Fibroblast of skin of left quadriceps (primary cell): Measurements from ENCODE around the gene RNU6-9.
"Not testable (repeated sequence)": the region's sequence is repeated elsewhere in the genome, so short reads cannot be mapped to it uniquely, and the experiment has no call there.

ENCODE experiments used
- DNase-seq, 2 experiments: peaks; one replicate each; pipeline ENCODE4 v3.0.0-alpha.2; 2013; ENCODE audit warnings: low read depth in 2 of 2

RNU6-9 gene

GRCh38 chr19:878751-879561, 14.3 kb upstream of the RNU6-9 start:
- not testable (repeated sequence) for DNase-seq

- no peak for DNase-seq
Observed at GRCh38 chr19:879711-880438, 13.4 kb upstream of the RNU6-9 start.

- no peak for DNase-seq
Observed at GRCh38 chr19:881385-882071, 11.8 kb upstream of the RNU6-9 start.

DNA sequence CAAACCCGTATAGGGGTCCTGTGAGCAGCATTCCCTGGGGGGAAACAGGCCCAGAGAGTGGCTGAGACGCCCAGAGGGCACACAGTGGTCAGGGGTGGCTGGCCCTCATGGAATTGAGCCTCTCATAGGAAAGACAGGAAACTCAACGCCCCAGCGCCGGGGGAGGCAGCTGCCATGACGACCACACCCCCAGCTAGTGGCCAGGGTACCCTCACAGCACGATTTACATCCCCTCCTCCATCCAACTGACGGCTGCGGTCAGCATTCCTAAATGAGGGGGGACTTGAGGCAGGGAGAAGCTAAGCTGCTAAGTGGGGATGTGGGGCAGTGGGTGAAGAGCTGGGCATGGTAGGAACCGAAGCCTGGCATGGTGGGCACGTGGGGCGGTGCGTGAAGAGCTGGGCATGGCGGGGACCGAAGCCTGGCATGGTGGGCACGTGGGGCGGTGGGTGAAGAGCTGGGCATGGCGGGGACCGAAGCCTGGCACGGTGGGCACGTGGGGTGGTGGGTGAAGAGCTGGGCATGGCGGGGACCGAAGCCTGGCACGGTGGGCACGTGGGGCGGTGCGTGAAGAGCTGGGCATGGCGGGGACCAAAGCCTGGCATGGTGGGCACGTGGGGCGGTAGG, 10.3 kb upstream of the RNU6-9 start:
- DNase-seq = no peak

- no peak for DNase-seq
Observed at GRCh38 chr19:883661-884211, 9.5 kb upstream of the RNU6-9 start.

- no peak for DNase-seq
Observed at GRCh38 chr19:884420-885211, 8.7 kb upstream of the RNU6-9 start.

DNA sequence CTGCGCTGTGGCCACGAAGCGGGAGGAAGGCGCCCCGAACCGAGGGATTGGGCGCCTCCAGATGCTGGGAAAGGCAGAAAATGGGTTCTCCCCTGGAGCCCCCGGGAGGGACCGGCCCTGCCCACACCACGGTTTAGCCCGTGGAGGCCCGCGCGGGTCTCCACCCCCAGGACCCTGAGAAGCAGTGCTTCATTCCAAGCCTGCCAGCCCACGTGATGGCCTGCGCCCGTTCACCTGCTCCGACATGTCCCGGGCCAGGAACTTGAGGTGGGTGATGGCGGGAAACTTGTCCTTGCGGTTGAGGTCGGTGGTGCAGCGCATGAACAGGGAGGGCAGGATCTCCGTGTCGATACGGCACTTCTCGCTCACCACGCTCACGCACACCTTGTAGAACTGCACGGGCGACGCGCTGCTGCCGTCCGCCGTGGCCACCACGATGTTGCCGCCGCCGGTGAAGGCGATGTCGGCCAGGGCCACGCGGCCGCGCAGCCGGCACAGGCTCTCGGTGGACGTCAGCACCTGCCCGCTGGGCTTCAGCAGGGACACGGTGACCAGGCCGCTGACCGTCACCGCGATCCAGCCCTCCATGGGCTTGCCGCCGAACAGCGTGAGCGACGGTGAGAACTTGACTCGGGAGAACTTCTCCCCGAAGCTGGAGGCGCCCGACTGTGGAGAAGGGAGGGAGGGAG, 7.6 kb upstream of the RNU6-9 start:
- DNase-seq = no peak

GRCh38 chr19:887072-887471, 6.2 kb upstream of the RNU6-9 start:
- no peak for DNase-seq

- DNase-seq = no peak
Observed at GRCh38 chr19:887599-887998, 5.7 kb upstream of the RNU6-9 start.

DNA sequence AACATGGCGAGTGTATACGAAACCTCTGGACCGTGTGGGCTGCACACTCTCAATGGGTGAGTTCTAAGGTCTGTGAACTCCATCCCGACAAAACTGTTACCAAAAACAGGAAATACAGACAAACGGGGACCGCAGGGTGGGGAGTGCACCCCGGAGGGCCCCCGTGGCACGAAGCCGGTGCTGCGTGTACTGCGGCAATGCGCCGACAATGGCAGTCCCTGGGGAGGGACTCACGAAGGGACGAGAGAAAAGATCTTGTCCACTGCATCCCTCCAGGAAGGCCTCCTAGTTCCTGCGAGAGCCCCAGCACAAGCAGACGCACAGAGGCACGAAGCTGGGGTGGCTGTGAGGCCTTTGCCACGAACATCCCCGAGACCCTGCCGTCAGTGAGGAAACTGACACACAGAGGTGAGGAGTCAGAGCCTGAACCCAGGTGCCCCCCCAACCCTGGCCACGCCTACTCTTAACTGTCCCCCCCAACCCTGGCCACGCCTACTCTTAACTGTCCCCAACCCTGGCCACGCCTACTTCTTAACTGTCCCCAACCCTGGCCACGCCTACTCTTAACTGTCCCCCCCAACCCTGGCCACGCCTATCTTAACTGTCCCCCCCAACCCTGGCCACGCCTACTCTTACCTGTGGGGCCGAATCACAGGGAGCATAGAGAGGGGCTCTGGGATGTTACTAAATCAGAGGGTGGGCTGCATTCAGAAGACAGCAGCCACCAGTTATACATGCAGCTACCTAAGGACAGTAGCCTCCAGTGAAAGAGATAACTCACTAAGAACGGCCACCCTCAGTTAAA, 4.5 kb upstream of the RNU6-9 start:
- no peak for DNase-seq

- no peak for DNase-seq
Observed at GRCh38 chr19:889662-890295, 3.5 kb upstream of the RNU6-9 start.

DNA sequence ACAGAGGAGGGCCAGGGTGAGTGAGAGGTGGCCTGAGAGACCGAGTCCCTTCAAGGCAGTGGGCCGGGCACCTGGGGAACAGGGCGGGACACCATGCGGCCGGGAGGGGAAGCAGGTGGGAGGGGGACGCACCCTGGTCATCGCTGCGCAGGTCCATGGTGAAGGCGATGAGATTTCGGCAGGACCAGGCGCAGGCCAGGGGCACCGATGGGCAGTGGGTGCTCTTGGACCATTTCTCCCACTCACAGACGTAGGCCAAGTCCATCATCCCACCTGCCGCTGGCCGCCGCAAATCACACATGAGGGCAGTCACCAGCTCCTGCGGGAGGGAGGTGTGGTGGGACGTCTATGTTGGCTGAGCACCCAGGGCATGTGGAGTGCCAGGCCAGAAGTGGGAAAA, 2.5 kb upstream of the RNU6-9 start:
- no peak for DNase-seq

GRCh38 chr19:891421-892200, 1.7 kb upstream of the RNU6-9 start:
- DNase-seq = not testable (repeated sequence)

DNA sequence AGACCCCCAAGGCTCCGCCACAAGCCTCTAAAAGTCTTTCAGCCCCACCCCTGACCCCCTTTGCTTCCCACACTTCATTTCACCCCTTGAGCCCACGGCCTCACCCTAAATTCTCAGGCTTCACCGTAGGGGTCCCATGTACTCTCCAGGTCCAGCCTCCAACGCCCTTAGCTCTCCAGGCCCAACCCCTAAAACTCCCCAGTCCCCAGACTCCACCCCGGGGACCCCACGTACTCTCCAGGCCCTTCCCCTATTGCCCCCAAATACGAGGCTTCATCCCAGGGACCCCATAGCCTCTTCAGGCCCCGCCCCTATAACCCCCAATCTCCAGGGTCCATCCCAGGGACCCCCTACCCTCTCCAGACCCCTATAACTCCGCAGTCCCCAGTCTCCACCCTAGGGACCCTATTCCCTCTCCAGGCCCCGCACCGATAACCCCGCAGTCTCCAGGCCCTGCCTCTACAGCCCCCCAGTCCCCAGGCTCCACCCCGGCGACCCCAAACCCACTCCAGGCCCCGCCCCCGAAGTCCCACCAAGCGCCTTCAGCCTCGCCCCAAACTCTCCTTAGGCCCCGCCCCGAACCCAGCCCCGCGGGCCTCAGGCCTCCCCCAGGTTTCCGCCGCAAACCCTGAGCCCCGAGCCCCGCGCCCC, 916 bp upstream of the RNU6-9 start:
- no peak for DNase-seq

DNA sequence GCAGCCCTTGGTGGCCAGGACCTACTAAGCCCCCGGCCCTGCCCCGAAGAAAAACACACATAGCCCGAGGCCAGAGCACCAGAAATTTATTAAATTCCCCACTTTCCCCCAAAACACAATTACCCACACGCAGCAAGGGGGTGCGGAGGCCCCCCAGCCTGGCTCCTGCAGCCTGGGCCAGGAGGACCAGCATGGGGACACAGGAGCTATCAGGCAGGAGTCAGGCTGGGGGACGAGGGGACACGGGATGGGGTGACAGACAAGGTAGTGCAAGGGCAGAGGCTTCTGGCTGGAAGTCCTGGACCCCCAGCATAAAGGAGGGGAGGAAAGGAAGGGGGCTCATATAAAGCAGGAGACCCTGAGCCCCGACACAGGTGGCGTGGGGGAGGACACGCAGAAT, 3.1 kb downstream of the RNU6-9 start:
- no peak for DNase-seq

- no peak for DNase-seq
Observed at GRCh38 chr19:896999-897398, 3.7 kb downstream of the RNU6-9 start.

DNA sequence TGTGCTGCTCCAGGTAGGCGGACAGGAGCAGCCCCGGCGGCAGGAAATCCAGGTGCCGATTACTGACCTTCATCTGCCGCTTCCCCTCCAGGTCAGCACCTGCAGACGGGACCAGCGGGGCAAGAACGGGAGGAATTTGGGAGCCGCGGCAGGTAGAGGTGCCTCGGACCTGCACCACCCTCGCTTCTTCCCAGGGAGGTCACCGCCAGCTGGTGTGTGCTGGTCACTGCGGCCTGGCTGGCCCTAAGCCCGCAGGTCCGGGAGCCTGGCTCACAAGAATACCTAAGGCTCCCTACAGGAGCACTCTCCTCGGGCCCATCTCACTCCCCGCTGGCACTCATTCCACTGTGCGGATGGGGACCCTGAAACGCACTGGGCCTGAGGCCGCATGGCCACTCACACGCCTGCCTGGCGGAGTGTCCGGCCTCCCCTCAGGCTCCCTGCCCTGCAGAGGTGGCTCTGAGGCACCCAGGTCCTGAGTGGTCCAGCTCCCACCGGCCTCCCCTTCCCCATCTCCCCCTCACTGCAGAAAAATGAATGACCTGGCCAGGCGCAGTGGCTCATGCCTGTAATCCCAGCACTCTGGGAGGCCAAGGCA, 4.3 kb downstream of the RNU6-9 start:
- no peak for DNase-seq
